ENCODE results near the gene MRGPRX4.

DNA sequence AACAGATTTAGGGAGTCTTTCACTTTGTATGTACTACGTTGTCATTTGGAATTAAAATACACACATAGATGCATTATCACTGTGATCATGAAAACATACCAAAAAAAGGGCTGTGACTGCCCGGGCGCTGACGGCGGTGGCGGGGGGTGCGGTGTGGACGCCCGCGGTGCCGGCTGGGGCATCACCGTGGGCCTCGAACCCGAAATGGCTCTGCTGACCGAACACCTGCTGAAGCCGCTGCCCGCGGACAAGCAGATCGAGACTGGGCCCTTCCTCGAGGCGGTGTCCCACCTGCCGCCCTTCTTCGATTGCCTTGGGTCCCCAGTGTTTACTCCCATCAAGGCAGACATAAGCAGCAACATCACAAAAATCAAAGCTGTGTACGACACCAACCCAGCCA is 16.2 kb downstream of the MRGPRX4 start:
- no peak for TF ChIP-seq POLR2A (IDR thresholded peaks at IDR 0.05; ENCODE audit: low read length)
- no peak for TF ChIP-seq GATA1 (IDR thresholded peaks at IDR 0.05; ENCODE audit: low read depth, low read length)
